ENCODE measurements around the gene NCBP1.

Gene NCBP1

GRCh38 chr9:97640325-97640724 lies 6.7 kb downstream of the NCBP1 start:
- WGBS, 2 experiments, result 100% methylated on average over 2 of the region's 2 CpGs
- Histone ChIP-seq H3K27ac (ENCODE audit: insufficient read depth, low read depth, low read length, poor library complexity, severe bottlenecking) (no peak overlapping the region), H3K27me3 (ENCODE audit: control insufficient read depth, insufficient read depth, low read length, poor library complexity, severe bottlenecking) (no peaks in the 10 kb centered on the region), H3K36me3 (ENCODE audit: control insufficient read depth, insufficient read depth, low read length) (peaks cover 17% of the 10 kb centered on the region), H3K9me3 (ENCODE audit: control insufficient read depth, low read length) (no peaks in the 10 kb centered on the region), H3K4me3 (ENCODE audit: insufficient read depth, low read depth, low read length) (no peak overlapping the region), H3K4me1 (ENCODE audit: control insufficient read depth, insufficient read depth, low read length) (no peaks in the 10 kb centered on the region)

- Histone ChIP-seq H3K9me3 (ENCODE audit: control insufficient read depth, low read length) (no peaks in the 10 kb centered on the region), H3K27ac (ENCODE audit: insufficient read depth, low read depth, low read length, poor library complexity, severe bottlenecking) (no peak overlapping the region), H3K27me3 (ENCODE audit: control insufficient read depth, insufficient read depth, low read length, poor library complexity, severe bottlenecking) (no peaks in the 10 kb centered on the region), H3K4me1 (ENCODE audit: control insufficient read depth, insufficient read depth, low read length) (no peaks in the 10 kb centered on the region), H3K4me3 (ENCODE audit: insufficient read depth, low read depth, low read length) (no peak overlapping the region), H3K36me3 (ENCODE audit: control insufficient read depth, insufficient read depth, low read length) (peaks cover 32% of the 10 kb centered on the region)
Observed at GRCh38 chr9:97645720-97646119, 12.1 kb downstream of the NCBP1 start.

GRCh38 chr9:97647996-97648395 lies 14.4 kb downstream of the NCBP1 start:
- Histone ChIP-seq H3K36me3 (ENCODE audit: control insufficient read depth, insufficient read depth, low read length) (peaks cover 33% of the 10 kb centered on the region), H3K4me1 (ENCODE audit: control insufficient read depth, insufficient read depth, low read length) (no peaks in the 10 kb centered on the region), H3K27ac (ENCODE audit: insufficient read depth, low read depth, low read length, poor library complexity, severe bottlenecking) (no peak overlapping the region), H3K4me3 (ENCODE audit: insufficient read depth, low read depth, low read length) (no peak overlapping the region), H3K27me3 (ENCODE audit: control insufficient read depth, insufficient read depth, low read length, poor library complexity, severe bottlenecking) (no peaks in the 10 kb centered on the region), H3K9me3 (ENCODE audit: control insufficient read depth, low read length) (no peaks in the 10 kb centered on the region)
- WGBS, 2 experiments, result 92 to 96% methylated on average over 5 of the region's 5 CpGs

GRCh38 chr9:97651646-97652045 lies 18.0 kb downstream of the NCBP1 start:
- Histone ChIP-seq H3K27me3 (ENCODE audit: control insufficient read depth, insufficient read depth, low read length, poor library complexity, severe bottlenecking) (no peaks in the 10 kb centered on the region), H3K4me3 (ENCODE audit: insufficient read depth, low read depth, low read length) (no peak overlapping the region), H3K4me1 (ENCODE audit: control insufficient read depth, insufficient read depth, low read length) (no peaks in the 10 kb centered on the region), H3K9me3 (ENCODE audit: control insufficient read depth, low read length) (no peaks in the 10 kb centered on the region), H3K36me3 (ENCODE audit: control insufficient read depth, insufficient read depth, low read length) (peaks cover 39% of the 10 kb centered on the region), H3K27ac (ENCODE audit: insufficient read depth, low read depth, low read length, poor library complexity, severe bottlenecking) (no peak overlapping the region)
- WGBS, 2 experiments, result 88 to 90% methylated on average over 2 of the region's 3 CpGs

- no peaks in the 10 kb centered on the region for H3K9me3 ChIP-seq (ENCODE audit: control insufficient read depth, low read length)
- WGBS, 2 experiments, result 88 to 92% methylated on average over 1 of the region's 1 CpG
- no peaks in the 10 kb centered on the region for H3K27me3 ChIP-seq (ENCODE audit: control insufficient read depth, insufficient read depth, low read length, poor library complexity, severe bottlenecking)
- no peak overlapping the region for H3K4me3 ChIP-seq (ENCODE audit: insufficient read depth, low read depth, low read length)
- no peaks in the 10 kb centered on the region for H3K4me1 ChIP-seq (ENCODE audit: control insufficient read depth, insufficient read depth, low read length)
- peaks cover 38% of the 10 kb centered on the region for H3K36me3 ChIP-seq (ENCODE audit: control insufficient read depth, insufficient read depth, low read length)
- no peak overlapping the region for H3K27ac ChIP-seq (ENCODE audit: insufficient read depth, low read depth, low read length, poor library complexity, severe bottlenecking)
Observed at GRCh38 chr9:97658707-97659106, 25.1 kb downstream of the NCBP1 start.

GRCh38 chr9:97659771-97660170 lies 26.1 kb downstream of the NCBP1 start:
- H3K4me3 ChIP-seq (ENCODE audit: insufficient read depth, low read depth, low read length), result no peak overlapping the region
- H3K9me3 ChIP-seq (ENCODE audit: control insufficient read depth, low read length), result no peaks in the 10 kb centered on the region
- H3K27ac ChIP-seq (ENCODE audit: insufficient read depth, low read depth, low read length, poor library complexity, severe bottlenecking), result no peak overlapping the region
- WGBS, 2 experiments, result 86 to 99% methylated on average over 3 of the region's 3 CpGs
- H3K4me1 ChIP-seq (ENCODE audit: control insufficient read depth, insufficient read depth, low read length), result no peaks in the 10 kb centered on the region
- no peaks in the 10 kb centered on the region for H3K27me3 ChIP-seq (ENCODE audit: control insufficient read depth, insufficient read depth, low read length, poor library complexity, severe bottlenecking)
- H3K36me3 ChIP-seq (ENCODE audit: control insufficient read depth, insufficient read depth, low read length), result peaks cover 30% of the 10 kb centered on the region

- peaks cover 31% of the 10 kb centered on the region for H3K36me3 ChIP-seq (ENCODE audit: control insufficient read depth, insufficient read depth, low read length)
- WGBS, 2 experiments, result 94 to 96% methylated on average over 5 of the region's 5 CpGs
Observed at GRCh38 chr9:97660340-97660739, 26.7 kb downstream of the NCBP1 start.

GRCh38 chr9:97660847-97661246 lies 27.2 kb downstream of the NCBP1 start:
- Histone ChIP-seq H3K4me3 (ENCODE audit: insufficient read depth, low read depth, low read length) (no peak overlapping the region), H3K4me1 (ENCODE audit: control insufficient read depth, insufficient read depth, low read length) (no peaks in the 10 kb centered on the region), H3K27ac (ENCODE audit: insufficient read depth, low read depth, low read length, poor library complexity, severe bottlenecking) (no peak overlapping the region), H3K36me3 (ENCODE audit: control insufficient read depth, insufficient read depth, low read length) (peaks cover 32% of the 10 kb centered on the region), H3K9me3 (ENCODE audit: control insufficient read depth, low read length) (no peaks in the 10 kb centered on the region), H3K27me3 (ENCODE audit: control insufficient read depth, insufficient read depth, low read length, poor library complexity, severe bottlenecking) (no peaks in the 10 kb centered on the region)
- 90 to 98% methylated on average over 2 of the region's 2 CpGs for WGBS, 2 experiments

More at GRCh38 chr9:97660340-97660739, 26.7 kb downstream of the NCBP1 start:
- Histone ChIP-seq H3K27me3 (ENCODE audit: control insufficient read depth, insufficient read depth, low read length, poor library complexity, severe bottlenecking) (no peaks in the 10 kb centered on the region), H3K9me3 (ENCODE audit: control insufficient read depth, low read length) (no peaks in the 10 kb centered on the region), H3K4me3 (ENCODE audit: insufficient read depth, low read depth, low read length) (no peak overlapping the region), H3K27ac (ENCODE audit: insufficient read depth, low read depth, low read length, poor library complexity, severe bottlenecking) (no peak overlapping the region), H3K4me1 (ENCODE audit: control insufficient read depth, insufficient read depth, low read length) (no peaks in the 10 kb centered on the region)

- no peaks in the 10 kb centered on the region for H3K4me1 ChIP-seq (ENCODE audit: control insufficient read depth, insufficient read depth, low read length)
- WGBS, 2 experiments, result 90 to 100% methylated on average over 2 to 3 of the region's 3 CpGs
- no peaks in the 10 kb centered on the region for H3K9me3 ChIP-seq (ENCODE audit: control insufficient read depth, low read length)
- H3K4me3 ChIP-seq (ENCODE audit: insufficient read depth, low read depth, low read length), result no peak overlapping the region
- peaks cover 56% of the 10 kb centered on the region for H3K36me3 ChIP-seq (ENCODE audit: control insufficient read depth, insufficient read depth, low read length)
- no peak overlapping the region for H3K27ac ChIP-seq (ENCODE audit: insufficient read depth, low read depth, low read length, poor library complexity, severe bottlenecking)
- H3K27me3 ChIP-seq (ENCODE audit: control insufficient read depth, insufficient read depth, low read length, poor library complexity, severe bottlenecking), result no peaks in the 10 kb centered on the region
Observed at GRCh38 chr9:97665742-97666141, 32.1 kb downstream of the NCBP1 start.

- H3K36me3 ChIP-seq (ENCODE audit: control insufficient read depth, insufficient read depth, low read length), result peaks cover 59% of the 10 kb centered on the region
- H3K9me3 ChIP-seq (ENCODE audit: control insufficient read depth, low read length), result no peaks in the 10 kb centered on the region
- no peaks in the 10 kb centered on the region for H3K4me1 ChIP-seq (ENCODE audit: control insufficient read depth, insufficient read depth, low read length)
- H3K4me3 ChIP-seq (ENCODE audit: insufficient read depth, low read depth, low read length), result no peak overlapping the region
- 97 to 100% methylated on average over 2 to 4 of the region's 5 CpGs for WGBS, 2 experiments
- H3K27ac ChIP-seq (ENCODE audit: insufficient read depth, low read depth, low read length, poor library complexity, severe bottlenecking), result no peak overlapping the region
- no peaks in the 10 kb centered on the region for H3K27me3 ChIP-seq (ENCODE audit: control insufficient read depth, insufficient read depth, low read length, poor library complexity, severe bottlenecking)
Observed at GRCh38 chr9:97666907-97667686, 33.5 kb downstream of the NCBP1 start.

Measured in ectodermal cell (in vitro differentiated cells).